Measurements from ENCODE around the gene TERT. TPM values are rescaled to one million over a fixed set of nuclear protein-coding genes. Genes with fewer than 3 reads are reported as not detected.

The TERT gene
- total RNA-seq, 1 experiment from 2014 or later = 0.80 TPM

GRCh38 chr5:1228120-1228519 lies 66.7 kb downstream of the TERT start:
- Histone ChIP-seq H3K27me3 (ENCODE audit: low read length) (peaks cover 7% of the 10 kb centered on the region; the same call in 1 of the 2 replicates), H3K9me3 (ENCODE audit: low read length) (no peaks in the 10 kb centered on the region), H3K4me3 (ENCODE audit: low read length) (no peak overlapping the region), H3K79me2 (ENCODE audit: low read length) (no peaks in the 10 kb centered on the region), H3K9ac (ENCODE audit: low read length) (no peak overlapping the region), H3K36me3 (ENCODE audit: low read depth, low read length) (no peaks in the 10 kb centered on the region), H4K20me1 (ENCODE audit: low read length) (peaks cover 9% of the 10 kb centered on the region; the same call in 1 of the 2 replicates), H3K9me2 (replicated peaks; ENCODE audit: low read length) (no peaks in the 10 kb centered on the region), H2AFZ (ENCODE audit: low read length) (no peak overlapping the region), H3K4me1 (ENCODE audit: insufficient read depth, low read length) (peaks cover 13% of the 10 kb centered on the region), H3K4me2 (ENCODE audit: low read length) (peak overlapping the region; percentile 67; the same call in 1 of the 2 replicates), H3K27ac (ENCODE audit: low read length) (no peak overlapping the region), H3F3A (ENCODE audit: low read length, unreplicated experiment) (no peaks in the 10 kb centered on the region)
- intact Hi-C loops (cut with micrococcal nuclease) = loop anchor here (5.0 kb wide), 1 partner anchor 119 kb away; the partner anchor contains the start of gene CLPTM1L
- ChIA-PET CTCF (interaction anchor here (1.3 kb wide), 1 partner anchor 19 kb away, joined by 3 read pairs; no protein-coding TSS in a partner anchor), POLR2A (ENCODE audit: unreplicated experiment) (no interaction called here)
- TF ChIP-seq EZH2phosphoT487 (IDR thresholded peaks at IDR 0.05; ENCODE audit: borderline replicate concordance, low read length) (no peak), CTCF (conservative IDR thresholded peaks at IDR 0.05; ENCODE audit: low read depth, low read length) (no peak)
- peak; percentile 12 for ATAC-seq
- no peak for DNase-seq
- no TSS peak for BruUV-seq (replicated peaks)

DNA sequence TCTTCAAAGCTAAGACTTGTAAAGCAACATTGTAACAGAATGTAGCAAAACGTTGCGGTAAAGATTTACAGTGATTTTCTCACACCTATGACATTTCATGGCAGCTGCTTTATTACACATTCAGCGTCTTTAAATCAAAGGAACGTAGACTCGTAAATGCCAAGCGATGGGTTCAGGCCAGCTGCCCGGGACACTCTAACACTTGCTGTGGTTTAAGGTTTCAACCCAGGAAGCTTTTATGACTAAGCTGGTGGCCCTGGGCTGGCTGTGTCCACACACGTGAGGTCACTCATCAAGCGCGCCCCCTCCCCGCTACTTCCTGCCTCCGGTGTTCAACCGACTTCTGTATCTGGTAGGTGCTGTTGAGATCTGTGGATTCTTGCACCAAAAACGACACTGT lies 67.2 kb downstream of the TERT start:
- DNase-seq (peak; percentile 85), ATAC-seq (peak; percentile 97)
- Histone ChIP-seq H3K9ac (ENCODE audit: low read length) (no peak overlapping the region), H3K9me2 (replicated peaks; ENCODE audit: low read length) (no peaks in the 10 kb centered on the region), H4K20me1 (ENCODE audit: low read length) (peaks cover 9% of the 10 kb centered on the region; the same call in 1 of the 2 replicates), H3K27ac (ENCODE audit: low read length) (no peak overlapping the region), H3K4me1 (ENCODE audit: insufficient read depth, low read length) (peaks cover 13% of the 10 kb centered on the region), H3K36me3 (ENCODE audit: low read depth, low read length) (no peaks in the 10 kb centered on the region), H3K27me3 (ENCODE audit: low read length) (peaks cover 7% of the 10 kb centered on the region; the same call in 1 of the 2 replicates), H3K4me3 (ENCODE audit: low read length) (peak overlapping the region; percentile 2; the same call in 1 of the 2 replicates), H3K79me2 (ENCODE audit: low read length) (no peaks in the 10 kb centered on the region), H2AFZ (ENCODE audit: low read length) (no peak overlapping the region), H3K9me3 (ENCODE audit: low read length) (no peaks in the 10 kb centered on the region), H3F3A (ENCODE audit: low read length, unreplicated experiment) (no peaks in the 10 kb centered on the region), H3K4me2 (ENCODE audit: low read length) (peak overlapping the region; percentile 67)
- intact Hi-C loops (cut with micrococcal nuclease) = loop anchor here (5.0 kb wide), 1 partner anchor 120 kb away; the partner anchor contains the start of gene CLPTM1L
- POLR2A ChIA-PET (ENCODE audit: unreplicated experiment) = no interaction called here
- BruUV-seq (replicated peaks) = no TSS peak
- CTCF ChIA-PET = interaction anchor here (1.3 kb wide), 1 partner anchor 19 kb away, joined by 3 read pairs; no protein-coding TSS in a partner anchor
- TF ChIP-seq EZH2 (IDR thresholded peaks at IDR 0.05; ENCODE audit: low read length, unreplicated experiment) (no peak), EZH2phosphoT487 (IDR thresholded peaks at IDR 0.05; ENCODE audit: borderline replicate concordance, low read length) (no peak; the same call in 1 of the 2 replicates), CTCF (conservative IDR thresholded peaks at IDR 0.05; ENCODE audit: low read depth, low read length) (no peak)

All from PC-3 (cell line).